ENCODE data around the gene MLH1. TPM values are rescaled to one million over a fixed set of nuclear protein-coding genes. Genes with fewer than 3 reads are reported as not detected.
"Not testable (repeated sequence)": the region's sequence is repeated elsewhere in the genome, so short reads cannot be mapped to it uniquely, and the experiment has no call there.

Gene MLH1
- total RNA-seq, 1 donor from 2014 or later: 63.6 TPM

DNA sequence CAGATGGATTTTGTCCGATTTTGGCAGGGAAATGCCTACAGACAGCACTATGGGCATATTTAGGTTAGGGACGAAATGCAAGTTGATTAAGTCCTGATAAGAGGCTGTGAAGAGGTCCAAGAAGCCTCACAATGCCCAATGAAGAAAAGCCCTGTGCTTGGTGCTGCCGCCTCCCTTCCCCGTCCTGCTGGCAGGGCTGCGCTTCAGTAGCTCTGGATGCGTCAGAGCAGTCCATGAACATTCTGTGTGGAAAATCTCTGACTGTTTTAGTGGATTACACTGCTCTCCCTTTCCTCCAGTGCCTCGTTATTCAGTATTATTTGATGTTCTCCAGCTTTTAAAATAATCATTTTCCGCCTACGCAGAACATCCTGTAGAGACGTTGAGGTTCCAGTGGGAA lies 39.6 kb downstream of the MLH1 start:
- no peak overlapping the region for H3K27ac Mint-ChIP-seq (ENCODE audit: unreplicated experiment)
- peaks cover 45% of the 10 kb centered on the region for H3K36me3 Mint-ChIP-seq (ENCODE audit: low read depth)
- TF ChIP-seq, protein P1, sequence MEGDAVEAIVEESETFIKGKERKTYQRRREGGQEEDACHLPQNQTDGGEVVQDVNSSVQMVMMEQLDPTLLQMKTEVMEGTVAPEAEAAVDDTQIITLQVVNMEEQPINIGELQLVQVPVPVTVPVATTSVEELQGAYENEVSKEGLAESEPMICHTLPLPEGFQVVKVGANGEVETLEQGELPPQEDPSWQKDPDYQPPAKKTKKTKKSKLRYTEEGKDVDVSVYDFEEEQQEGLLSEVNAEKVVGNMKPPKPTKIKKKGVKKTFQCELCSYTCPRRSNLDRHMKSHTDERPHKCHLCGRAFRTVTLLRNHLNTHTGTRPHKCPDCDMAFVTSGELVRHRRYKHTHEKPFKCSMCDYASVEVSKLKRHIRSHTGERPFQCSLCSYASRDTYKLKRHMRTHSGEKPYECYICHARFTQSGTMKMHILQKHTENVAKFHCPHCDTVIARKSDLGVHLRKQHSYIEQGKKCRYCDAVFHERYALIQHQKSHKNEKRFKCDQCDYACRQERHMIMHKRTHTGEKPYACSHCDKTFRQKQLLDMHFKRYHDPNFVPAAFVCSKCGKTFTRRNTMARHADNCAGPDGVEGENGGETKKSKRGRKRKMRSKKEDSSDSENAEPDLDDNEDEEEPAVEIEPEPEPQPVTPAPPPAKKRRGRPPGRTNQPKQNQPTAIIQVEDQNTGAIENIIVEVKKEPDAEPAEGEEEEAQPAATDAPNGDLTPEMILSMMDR (conservative IDR thresholded peaks at IDR 0.05): no peak
- peaks cover 13% of the 10 kb centered on the region for H3K9me3 Mint-ChIP-seq
- no peak overlapping the region for H3K4me3 Mint-ChIP-seq
- no peaks in the 10 kb centered on the region for H3K4me1 Mint-ChIP-seq
- no peak for DNase-seq (ENCODE audit: low read depth, low spot score)
- no peaks in the 10 kb centered on the region for H3K27me3 Mint-ChIP-seq (ENCODE audit: low read depth)

- Mint-ChIP-seq H3K4me1 (no peaks in the 10 kb centered on the region), H3K27me3 (ENCODE audit: low read depth) (no peaks in the 10 kb centered on the region), H3K4me3 (no peak overlapping the region), H3K9me3 (peaks cover 13% of the 10 kb centered on the region), H3K27ac (ENCODE audit: unreplicated experiment) (no peak overlapping the region), H3K36me3 (ENCODE audit: low read depth) (peaks cover 58% of the 10 kb centered on the region)
- TF ChIP-seq, protein P1 (conservative IDR thresholded peaks at IDR 0.05): no peak
- DNase-seq (ENCODE audit: low read depth, low spot score): no peak
Observed at GRCh38 chr3:37037352-37037751, 44.0 kb downstream of the MLH1 start.

DNA sequence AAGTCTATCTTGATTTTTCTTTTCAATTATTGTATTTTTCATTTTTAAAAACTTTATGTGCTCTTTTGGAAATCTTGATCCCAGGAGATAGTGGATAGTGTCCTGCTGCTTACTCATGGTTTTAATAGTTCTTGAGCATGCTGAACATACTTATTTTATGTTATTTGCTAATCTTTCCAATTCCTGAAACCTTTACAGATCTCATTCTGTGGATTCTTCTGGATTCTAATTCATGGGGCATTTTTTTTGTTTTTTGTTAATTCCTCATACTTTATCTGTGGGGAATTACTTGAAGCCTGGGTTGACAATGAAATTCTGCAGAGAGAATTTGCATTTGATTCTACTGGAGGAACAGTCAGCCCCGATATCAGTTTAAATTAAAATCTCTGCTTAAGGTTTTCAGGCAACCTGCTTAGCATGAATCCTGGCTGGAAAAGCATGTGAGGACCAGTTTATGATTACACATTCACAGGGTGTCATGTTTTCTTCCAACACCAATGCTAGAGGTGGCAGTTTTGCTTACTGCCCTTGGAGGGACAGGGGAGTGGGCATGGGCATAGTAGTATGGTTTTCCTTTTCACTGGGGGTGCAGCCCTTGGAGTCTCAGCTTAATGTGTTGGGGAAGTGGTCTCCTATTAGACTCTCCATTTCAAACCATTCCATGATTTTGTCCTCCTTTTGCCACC lies 46.0 kb downstream of the MLH1 start:
- Mint-ChIP-seq H3K36me3 (ENCODE audit: low read depth) (peaks cover 52% of the 10 kb centered on the region), H3K9me3 (peaks cover 10% of the 10 kb centered on the region), H3K27ac (ENCODE audit: unreplicated experiment) (no peak overlapping the region), H3K4me1 (no peaks in the 10 kb centered on the region), H3K4me3 (no peak overlapping the region), H3K27me3 (ENCODE audit: low read depth) (no peaks in the 10 kb centered on the region)
- no peak for DNase-seq (ENCODE audit: low read depth, low spot score)
- TF ChIP-seq, protein P1 (conservative IDR thresholded peaks at IDR 0.05): no peak

DNA sequence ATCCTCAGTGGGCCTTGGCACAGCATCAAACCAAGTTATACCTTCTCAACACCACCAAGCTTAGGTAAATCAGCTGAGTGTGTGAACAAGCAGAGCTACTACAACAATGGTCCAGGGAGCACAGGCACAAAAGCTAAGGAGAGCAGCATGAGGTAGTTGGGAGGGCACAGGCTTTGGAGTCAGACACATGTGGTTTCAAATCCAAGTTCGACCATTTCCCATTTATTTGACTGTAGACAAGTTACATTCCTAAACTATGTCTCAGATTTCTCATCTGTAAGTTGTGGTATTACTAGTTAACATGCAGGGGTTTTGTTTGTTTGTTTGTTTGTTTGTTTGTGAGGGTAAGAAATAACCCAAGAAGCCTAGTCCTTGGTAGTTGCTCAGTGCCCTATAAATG lies 46.9 kb downstream of the MLH1 start:
- Mint-ChIP-seq H3K4me3 (no peak overlapping the region), H3K4me1 (no peaks in the 10 kb centered on the region), H3K27ac (ENCODE audit: unreplicated experiment) (no peak overlapping the region), H3K36me3 (ENCODE audit: low read depth) (peaks cover 48% of the 10 kb centered on the region), H3K27me3 (ENCODE audit: low read depth) (no peaks in the 10 kb centered on the region), H3K9me3 (peaks cover 8% of the 10 kb centered on the region)
- TF ChIP-seq, protein P1 (conservative IDR thresholded peaks at IDR 0.05): no peak
- no peak for DNase-seq (ENCODE audit: low read depth, low spot score)

- Mint-ChIP-seq H3K27ac (ENCODE audit: unreplicated experiment) (no peak overlapping the region), H3K36me3 (ENCODE audit: low read depth) (peaks cover 37% of the 10 kb centered on the region), H3K9me3 (peaks cover 4% of the 10 kb centered on the region), H3K27me3 (ENCODE audit: low read depth) (no peaks in the 10 kb centered on the region), H3K4me3 (no peak overlapping the region), H3K4me1 (no peaks in the 10 kb centered on the region)
- no peak for DNase-seq (ENCODE audit: low read depth, low spot score)
- TF ChIP-seq, protein P1 (conservative IDR thresholded peaks at IDR 0.05): no peak
Observed at GRCh38 chr3:37041546-37042195, 48.4 kb downstream of the MLH1 start.

GRCh38 chr3:37042712-37043111 lies 49.4 kb downstream of the MLH1 start:
- not testable (repeated sequence) for H3K9me3 Mint-ChIP-seq; H3K4me3 Mint-ChIP-seq; H3K27ac Mint-ChIP-seq (ENCODE audit: unreplicated experiment); DNase-seq (ENCODE audit: low read depth, low spot score); H3K27me3 Mint-ChIP-seq (ENCODE audit: low read depth); H3K4me1 Mint-ChIP-seq
- peaks cover 34% of the 10 kb centered on the region for H3K36me3 Mint-ChIP-seq (ENCODE audit: low read depth)

Measured in neural crest cell (in vitro differentiated cells).